ENCODE results near the gene MINDY2.

The MINDY2 gene

GRCh38 chr15:58908550-58909309 is 137.6 kb downstream of the MINDY2 start:
- DNase-seq (ENCODE audit: low read depth) = no peak
- H3K4me3 ChIP-seq (ENCODE audit: low read depth, low read length) = no peak overlapping the region
- no peak for TF ChIP-seq CTCF (conservative IDR thresholded peaks at IDR 0.05; ENCODE audit: low read depth, low read length)

- no peak overlapping the region for H3K4me3 ChIP-seq (ENCODE audit: low read depth, low read length)
- TF ChIP-seq CTCF (conservative IDR thresholded peaks at IDR 0.05; ENCODE audit: low read depth, low read length) = no peak
- DNase-seq (ENCODE audit: low read depth) = peak; percentile 24
These were observed 138.5 kb downstream of the MINDY2 start for GRCh38 chr15:58909616-58910015.

DNA sequence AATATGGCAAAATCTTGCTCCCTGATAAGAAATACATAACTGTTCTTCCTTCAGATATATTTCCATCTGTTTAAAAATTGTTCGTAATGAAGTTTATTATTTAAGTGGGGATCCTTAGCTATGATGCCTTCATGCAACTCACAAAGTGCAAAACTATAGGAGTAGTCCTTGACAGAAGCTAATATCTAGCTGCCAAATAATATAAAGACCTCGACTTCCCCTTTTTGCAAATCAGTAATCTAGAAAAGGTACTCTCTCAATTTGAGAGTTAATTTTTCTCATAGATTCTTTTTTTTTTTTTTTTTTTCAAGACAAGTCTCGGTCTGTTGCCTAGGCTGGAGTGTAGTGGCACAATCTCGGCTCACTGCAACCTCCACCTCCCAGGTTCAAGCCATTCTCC is 139.4 kb downstream of the MINDY2 start:
- no peak overlapping the region for H3K4me3 ChIP-seq (ENCODE audit: low read depth, low read length)
- no peak for TF ChIP-seq CTCF (conservative IDR thresholded peaks at IDR 0.05; ENCODE audit: low read depth, low read length)
- no peak for DNase-seq (ENCODE audit: low read depth)

All from choroid plexus epithelial cell (primary cell).